GM23248 (cell line): ENCODE data around the gene PREX1. TPM values are rescaled to one million over a fixed set of nuclear protein-coding genes. Genes with fewer than 3 reads are reported as not detected.

Experiments
- DNase-seq: peaks from one replicate; pipeline ENCODE4 v3.0.0-alpha.2; 2015
- H2AFZ ChIP-seq: fragments of 200-600 bp; sonication (generic); 2 replicates; pipeline ENCODE4 v1.6.1; 2016; ENCODE audit warnings: antibody characterized with exemption
- H3F3A ChIP-seq: fragments of 200-600 bp; sonication (generic); 2 replicates; pipeline ENCODE4 v1.6.1; 2016; ENCODE audit warnings: mild to moderate bottlenecking, antibody characterized with exemption, mixed run types; ENCODE audit not compliant: insufficient read depth
- H3K27ac ChIP-seq: fragments of 200-600 bp; sonication (generic); 2 replicates; pipeline ENCODE4 v1.5.1; 2016; ENCODE audit warnings: mild to moderate bottlenecking
- H3K27me3 ChIP-seq: fragments of 200-600 bp; sonication (generic); replicated peaks from 2 replicates; pipeline ENCODE4 v1.6.1; 2016; ENCODE audit warnings: mild to moderate bottlenecking; ENCODE audit not compliant: insufficient read depth
- H3K36me3 ChIP-seq: fragments of 200-600 bp; sonication (generic); 2 replicates; pipeline ENCODE4 v1.6.1; 2016; ENCODE audit warnings: low read depth, mild to moderate bottlenecking
- H3K4me1 ChIP-seq: fragments of 200-600 bp; sonication (generic); 2 replicates; pipeline ENCODE4 v1.6.1; 2016; ENCODE audit warnings: mild to moderate bottlenecking; ENCODE audit not compliant: insufficient read depth
- H3K4me2 ChIP-seq: fragments of 200-600 bp; sonication (generic); one replicate; pipeline ENCODE4 v1.6.1; 2016; ENCODE audit warnings: mild to moderate bottlenecking; ENCODE audit not compliant: unreplicated experiment
- H3K4me3 ChIP-seq: fragments of 200-600 bp; sonication (generic); 2 replicates; pipeline ENCODE4 v1.5.1; 2016; ENCODE audit warnings: mild to moderate bottlenecking
- H3K79me2 ChIP-seq: fragments of 200-600 bp; sonication (generic); 2 replicates; pipeline ENCODE4 v1.6.1; 2016; ENCODE audit warnings: mild to moderate bottlenecking; ENCODE audit not compliant: insufficient read depth
- H3K9ac ChIP-seq: fragments of 200-600 bp; sonication (generic); 2 replicates; pipeline ENCODE4 v1.6.1; 2016; ENCODE audit warnings: mild to moderate bottlenecking
- H3K9me2 ChIP-seq: fragments of 200-600 bp; sonication (generic); 2 replicates; pipeline ENCODE4 v1.6.1; 2016; ENCODE audit warnings: mixed run types, mild to moderate bottlenecking, moderate library complexity; ENCODE audit not compliant: insufficient read depth
- H3K9me3 ChIP-seq: fragments of 200-600 bp; sonication (generic); one replicate; pipeline ENCODE4 v1.6.1; 2017; ENCODE audit warnings: low read depth
- H4K20me1 ChIP-seq: fragments of 200-600 bp; sonication (generic); 2 replicates; pipeline ENCODE4 v1.6.0; 2016; ENCODE audit not compliant: insufficient read depth
- EZH2 ChIP-seq: fragments of 200-600 bp; sonication (generic); IDR thresholded peaks from 2 replicates; pipeline ENCODE4 v1.6.1; 2018; ENCODE audit warnings: antibody characterized with exemption, mild to moderate bottlenecking; ENCODE audit not compliant: insufficient read depth, poor library complexity, severe bottlenecking
- EZH2phosphoT487 ChIP-seq: fragments of 200-600 bp; sonication (generic); IDR thresholded peaks from 2 replicates; pipeline ENCODE4 v1.6.1; 2018; ENCODE audit warnings: antibody characterized with exemption, moderate library complexity, mild to moderate bottlenecking, low read depth; ENCODE audit not compliant: insufficient read depth
- whole genome bisulfite sequencing, 2 experiments: methylation state at CpG; one replicate each; pipeline ENCODE4 v1.1.6; 2015 to 2017; ENCODE audit warnings: low lambda C conversion rate in 2 of 2, low coverage in 1 of 2; ENCODE audit errors: missing lambda C conversion rate in 2 of 2; 5-methylcytosine and 5-hydroxymethylcytosine counted together
- in situ Hi-C: fragments of 300-500 bp; cut with MboI; formaldehyde crosslinking; loops from 2 replicates; pipeline ENCODE4 v1.15.0; 2020
- polyA plus RNA-seq: library from polyadenylated mRNA; unstranded; fragments of >200 nt; fragmentation: Nextera tagmentation; extraction: Ambion mirVana; gene quantifications from 2 replicates; pipeline ENCODE4 v1.2.1, GENCODE V29; 2016
- total RNA-seq: library from RNA; depleted of rRNA; stranded (reverse); fragments of >200 nt; shearing (Covaris generic); gene quantifications from 2 replicates; pipeline ENCODE4 v1.2.3, GENCODE V29; 2014

Gene PREX1
- total and polyA plus RNA-seq, 2 experiments from 2014 or later, result 0.13 to 0.65 TPM

GRCh38 chr20:48822178-48822577 lies 5.6 kb downstream of the PREX1 start:
- Histone ChIP-seq H3K9me3 (no peaks in the 10 kb centered on the region), H3K4me2 (no peak overlapping the region), H3K4me1 (peaks cover 17% of the 10 kb centered on the region), H3F3A (peaks cover 17% of the 10 kb centered on the region), H3K9ac (no peak overlapping the region), H3K79me2 (no peaks in the 10 kb centered on the region), H3K27me3 (peaks cover 10% of the 10 kb centered on the region; the same call in 1 of the 2 replicates), H3K27ac (no peak overlapping the region), H4K20me1 (no peaks in the 10 kb centered on the region), H3K4me3 (no peak overlapping the region), H2AFZ (no peak overlapping the region), H3K36me3 (no peaks in the 10 kb centered on the region), H3K9me2 (no peaks in the 10 kb centered on the region)
- in situ Hi-C loops, result no loop called here
- TF ChIP-seq EZH2phosphoT487 (no peak), EZH2 (no peak)
- 98 to 100% methylated on average over 2 of the region's 2 CpGs for WGBS, 2 experiments
- no peak for DNase-seq

DNA sequence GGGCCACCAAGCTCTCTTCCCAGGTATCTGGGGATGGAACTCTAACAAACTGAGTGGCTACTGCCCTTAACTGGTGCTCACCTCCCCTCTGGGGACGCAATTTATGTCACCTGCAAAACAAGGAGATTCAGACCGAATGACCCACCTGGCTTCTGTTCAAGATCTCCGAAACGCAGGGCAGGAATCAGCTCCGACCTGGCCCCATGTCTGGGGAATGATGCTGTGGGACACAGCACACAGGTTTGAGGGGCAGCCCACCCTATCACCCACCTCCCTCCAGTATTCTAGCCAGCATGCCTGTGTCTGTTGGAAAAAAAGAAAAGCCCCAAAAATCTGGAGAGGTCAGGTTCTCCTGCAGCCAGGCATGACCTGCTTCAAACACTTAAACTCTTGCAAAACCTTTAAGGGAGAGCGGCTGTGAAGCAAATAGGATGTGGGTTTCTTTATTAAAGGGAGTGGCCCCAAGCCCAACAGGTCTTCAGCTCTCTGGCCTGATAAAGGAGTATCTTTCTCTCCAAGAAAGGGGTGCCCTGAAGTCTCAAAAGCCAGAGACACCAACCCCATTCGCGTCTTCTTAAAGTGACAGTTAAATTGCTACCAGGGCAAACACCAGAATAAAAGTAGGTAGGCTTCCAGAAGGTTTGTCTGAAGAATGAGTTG lies 6.4 kb downstream of the PREX1 start:
- H4K20me1 ChIP-seq, result no peaks in the 10 kb centered on the region
- H3K4me3 ChIP-seq, result no peak overlapping the region
- no peaks in the 10 kb centered on the region for H3K9me3 ChIP-seq
- H3F3A ChIP-seq, result peaks cover 17% of the 10 kb centered on the region
- H2AFZ ChIP-seq, result no peak overlapping the region
- H3K27me3 ChIP-seq, result peaks cover 3% of the 10 kb centered on the region; the same call in 1 of the 2 replicates
- in situ Hi-C loops, result no loop called here
- H3K9me2 ChIP-seq, result no peaks in the 10 kb centered on the region
- no peaks in the 10 kb centered on the region for H3K79me2 ChIP-seq
- no peak for DNase-seq
- H3K36me3 ChIP-seq, result no peaks in the 10 kb centered on the region
- no peak overlapping the region for H3K4me2 ChIP-seq
- H3K27ac ChIP-seq, result no peak overlapping the region
- peaks cover 17% of the 10 kb centered on the region for H3K4me1 ChIP-seq
- WGBS, 2 experiments, result 93 to 94% methylated on average over 8 of the region's 8 CpGs
- H3K9ac ChIP-seq, result no peak overlapping the region
- no peak for TF ChIP-seq EZH2phosphoT487

DNA sequence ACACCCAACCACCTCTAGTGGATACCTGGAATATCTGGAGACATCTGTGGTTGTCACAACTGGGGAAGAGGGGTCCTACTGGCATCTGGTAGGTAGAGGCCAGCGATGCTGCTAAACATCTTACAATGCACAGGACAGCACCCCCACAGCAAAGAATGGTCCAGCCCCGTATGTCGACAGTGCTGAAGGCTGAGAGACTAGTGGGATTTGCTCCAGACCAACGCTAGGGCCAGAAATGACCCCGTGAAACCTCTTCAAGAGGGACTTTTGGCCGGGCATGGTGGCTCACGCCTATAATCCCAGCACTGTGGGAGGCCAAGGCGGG lies 7.2 kb downstream of the PREX1 start:
- WGBS, 2 experiments, result 63 to 72% methylated on average over 8 of the region's 8 CpGs
- H3K4me2 ChIP-seq, result no peak overlapping the region

DNA sequence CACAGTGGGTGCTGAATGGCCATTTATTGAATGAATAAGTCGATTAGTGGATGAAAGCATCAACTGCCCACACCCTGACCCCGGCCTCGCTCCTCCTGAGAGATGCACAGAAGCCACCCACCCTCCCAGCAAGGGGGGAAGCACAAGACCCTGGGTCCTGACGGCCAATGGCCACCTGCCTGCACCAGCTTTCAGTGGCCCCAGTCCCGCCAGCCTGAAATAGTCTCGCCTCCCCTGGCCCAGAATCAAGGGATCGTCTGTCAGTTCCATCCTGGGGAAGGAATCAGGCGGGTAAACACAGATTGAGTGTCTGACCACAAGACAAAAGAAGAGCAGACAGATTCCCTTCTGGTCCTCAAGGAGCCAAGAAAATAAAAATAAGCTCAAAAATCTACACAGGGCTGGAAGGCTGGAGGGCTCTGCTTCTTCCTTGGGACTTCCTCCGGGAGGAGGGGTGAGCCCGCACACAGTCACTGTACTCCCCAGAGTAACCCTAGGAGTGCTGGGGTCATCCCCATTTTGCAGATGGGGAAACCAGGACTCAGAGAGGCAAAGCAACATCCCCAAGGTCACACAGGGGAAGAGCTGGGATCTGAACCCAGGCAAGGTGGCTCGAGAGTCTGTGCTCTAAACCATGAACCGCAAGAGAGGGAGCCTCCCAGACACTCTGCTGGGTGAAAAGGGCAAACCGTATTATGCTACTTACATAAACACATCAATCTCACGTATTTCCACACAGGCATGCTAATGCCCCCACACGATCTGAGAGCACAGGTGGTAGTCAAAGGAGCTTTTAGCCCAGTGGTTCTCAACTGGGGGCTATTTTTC lies 7.8 kb downstream of the PREX1 start:
- Histone ChIP-seq H3K27me3 (no peaks in the 10 kb centered on the region), H2AFZ (no peak overlapping the region), H3F3A (peaks cover 13% of the 10 kb centered on the region), H3K79me2 (no peaks in the 10 kb centered on the region), H4K20me1 (no peaks in the 10 kb centered on the region), H3K4me3 (no peak overlapping the region), H3K4me2 (no peak overlapping the region), H3K9me3 (no peaks in the 10 kb centered on the region), H3K4me1 (peaks cover 11% of the 10 kb centered on the region), H3K27ac (no peak overlapping the region), H3K36me3 (no peaks in the 10 kb centered on the region), H3K9me2 (no peaks in the 10 kb centered on the region), H3K9ac (no peak overlapping the region)
- no peak for DNase-seq
- in situ Hi-C loops, result no loop called here
- TF ChIP-seq EZH2 (no peak), EZH2phosphoT487 (no peak)
- WGBS, 2 experiments, result 64 to 73% methylated on average over 15 of the region's 15 CpGs

More for the DNA sequence above, 7.2 kb downstream of the PREX1 start:
- Histone ChIP-seq H3K79me2 (no peaks in the 10 kb centered on the region), H3K27me3 (no peaks in the 10 kb centered on the region), H3K4me1 (peaks cover 16% of the 10 kb centered on the region), H3K9me3 (no peaks in the 10 kb centered on the region), H3K9ac (no peak overlapping the region), H4K20me1 (no peaks in the 10 kb centered on the region), H3K27ac (no peak overlapping the region), H3F3A (peaks cover 17% of the 10 kb centered on the region), H3K4me3 (no peak overlapping the region), H3K9me2 (no peaks in the 10 kb centered on the region), H3K36me3 (no peaks in the 10 kb centered on the region), H2AFZ (no peak overlapping the region)
- in situ Hi-C loops, result no loop called here
- TF ChIP-seq EZH2 (no peak), EZH2phosphoT487 (no peak)
- DNase-seq, result no peak
